GM18499 (cell line): ENCODE data around the gene HDAC11.
A peak's percentile ranks its signal among the peaks of the same experiment; 100 is the strongest.
"Not testable (repeated sequence)": the region's sequence is repeated elsewhere in the genome, so short reads cannot be mapped to it uniquely, and the experiment has no call there.

ENCODE experiments used
- ATAC-seq: cut with Tn5 transposase; IDR thresholded peaks from one replicate; pipeline ENCODE4 v1.9.1; 2021; ENCODE audit warnings: moderate number of reproducible peaks; ENCODE audit not compliant: insufficient read depth, unreplicated experiment

The HDAC11 gene

DNA sequence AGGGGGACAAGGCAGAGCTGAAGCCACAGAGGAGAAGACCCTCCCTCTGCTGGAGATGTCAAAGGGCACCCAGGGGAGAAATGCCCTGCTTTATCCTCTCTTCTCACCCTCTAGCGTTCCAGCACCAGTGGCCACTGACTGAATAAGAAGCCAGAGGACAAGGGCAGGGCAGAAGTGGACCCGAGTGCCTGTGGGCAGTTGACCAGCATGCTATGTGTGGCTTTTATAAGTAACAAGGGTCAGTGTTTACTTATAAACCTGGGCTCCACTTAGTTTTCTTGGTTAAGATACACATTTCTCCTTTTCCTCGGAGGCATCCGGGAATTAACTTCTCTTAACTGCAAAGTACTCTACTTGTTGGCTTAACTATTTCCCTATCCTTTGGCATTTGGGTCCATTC is 13.3 kb upstream of the HDAC11 start:
- ATAC-seq: no peak

GRCh38 chr3:13470894-13471574 is 9.1 kb upstream of the HDAC11 start:
- no peak for ATAC-seq

GRCh38 chr3:13472286-13472685 is 7.8 kb upstream of the HDAC11 start:
- ATAC-seq: no peak

DNA sequence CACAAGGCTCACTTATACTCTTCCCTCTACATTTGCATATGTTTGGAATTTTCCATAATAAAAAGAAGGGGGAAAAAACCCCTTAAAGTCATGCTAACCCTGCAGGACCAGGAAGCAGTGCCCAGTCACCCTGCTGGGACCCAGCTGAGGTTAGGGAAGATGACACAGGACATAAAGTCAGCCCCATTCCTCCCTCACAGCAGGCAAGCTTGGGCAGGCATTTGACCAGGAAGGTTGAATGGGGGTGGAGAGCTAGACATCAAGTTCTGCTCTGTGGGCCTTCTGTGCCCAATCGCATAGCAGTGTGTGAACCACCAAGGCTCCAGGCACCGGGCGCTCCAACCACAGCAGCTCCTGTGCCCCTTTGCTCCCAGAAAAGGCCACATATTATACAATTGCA is 7.1 kb upstream of the HDAC11 start:
- no peak for ATAC-seq

DNA sequence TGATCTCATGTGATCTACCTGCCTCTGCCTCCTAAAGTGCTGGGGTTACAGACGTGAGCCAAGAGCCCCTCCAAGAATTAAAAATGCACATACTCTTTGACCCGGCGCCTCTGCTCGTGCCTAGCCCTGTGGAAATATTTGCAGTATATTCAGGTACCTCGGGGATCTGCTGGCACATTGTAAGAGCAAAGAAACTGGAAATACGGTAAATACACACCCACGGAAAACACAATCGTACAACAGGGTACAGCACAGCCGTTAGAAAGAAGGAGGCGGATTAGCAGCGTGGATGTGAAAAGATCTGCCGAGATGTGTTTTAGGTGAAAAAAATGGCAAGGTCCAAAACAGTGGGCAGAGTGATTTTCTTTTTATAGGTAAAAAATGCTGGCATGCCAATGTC is 6.1 kb upstream of the HDAC11 start:
- ATAC-seq: no peak

DNA sequence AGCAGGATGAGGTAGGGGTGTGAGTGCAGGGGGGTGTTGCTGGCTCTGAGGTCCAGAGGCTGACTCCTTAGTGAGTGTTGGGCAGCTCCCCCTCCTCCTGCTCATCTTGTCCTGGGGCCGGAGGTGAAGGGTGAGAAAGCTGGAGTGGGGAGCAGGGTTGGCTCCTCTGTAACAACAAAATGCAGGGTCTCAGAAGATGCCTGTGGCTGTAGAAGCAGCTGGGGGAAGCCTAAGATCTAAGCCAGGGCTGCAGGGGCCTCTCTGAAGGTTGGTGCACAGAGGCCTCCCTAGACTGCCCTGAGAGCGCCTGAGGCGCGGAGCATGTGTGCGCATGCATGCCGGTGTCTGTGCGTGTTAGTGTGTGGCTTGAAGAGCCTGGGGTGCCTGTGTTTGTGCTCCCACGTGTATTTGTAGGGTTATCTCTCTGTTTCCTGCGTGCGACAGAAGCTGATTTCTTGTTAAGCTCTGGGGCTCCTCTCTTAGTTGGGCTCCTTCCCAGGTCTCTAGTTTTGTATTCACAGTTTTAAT is 5.3 kb upstream of the HDAC11 start:
- no peak for ATAC-seq

- no peak for ATAC-seq
Observed at GRCh38 chr3:13475871-13476590, 4.1 kb upstream of the HDAC11 start.

DNA sequence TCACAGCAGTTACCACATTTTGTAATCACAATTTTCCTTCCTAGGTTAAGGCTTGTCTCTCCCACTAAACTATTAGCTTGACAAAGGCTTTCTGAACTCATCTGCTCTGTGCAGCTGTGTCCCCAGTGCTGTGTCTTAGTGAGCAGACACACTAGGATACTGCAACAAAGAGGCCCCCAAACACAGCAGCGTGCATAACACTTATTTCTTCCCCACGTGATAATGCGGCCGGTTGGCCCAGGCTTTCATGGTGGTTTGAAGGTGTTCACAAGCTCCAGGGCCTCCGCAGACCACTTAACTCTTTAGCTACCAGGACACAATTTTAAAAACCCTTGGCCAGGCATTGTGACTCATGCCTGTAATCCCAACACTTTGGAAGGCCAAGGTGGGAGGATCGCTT is 2.2 kb upstream of the HDAC11 start:
- no peak for ATAC-seq

GRCh38 chr3:13479332-13479581 is 849 bp upstream of the HDAC11 start:
- ATAC-seq: no peak

DNA sequence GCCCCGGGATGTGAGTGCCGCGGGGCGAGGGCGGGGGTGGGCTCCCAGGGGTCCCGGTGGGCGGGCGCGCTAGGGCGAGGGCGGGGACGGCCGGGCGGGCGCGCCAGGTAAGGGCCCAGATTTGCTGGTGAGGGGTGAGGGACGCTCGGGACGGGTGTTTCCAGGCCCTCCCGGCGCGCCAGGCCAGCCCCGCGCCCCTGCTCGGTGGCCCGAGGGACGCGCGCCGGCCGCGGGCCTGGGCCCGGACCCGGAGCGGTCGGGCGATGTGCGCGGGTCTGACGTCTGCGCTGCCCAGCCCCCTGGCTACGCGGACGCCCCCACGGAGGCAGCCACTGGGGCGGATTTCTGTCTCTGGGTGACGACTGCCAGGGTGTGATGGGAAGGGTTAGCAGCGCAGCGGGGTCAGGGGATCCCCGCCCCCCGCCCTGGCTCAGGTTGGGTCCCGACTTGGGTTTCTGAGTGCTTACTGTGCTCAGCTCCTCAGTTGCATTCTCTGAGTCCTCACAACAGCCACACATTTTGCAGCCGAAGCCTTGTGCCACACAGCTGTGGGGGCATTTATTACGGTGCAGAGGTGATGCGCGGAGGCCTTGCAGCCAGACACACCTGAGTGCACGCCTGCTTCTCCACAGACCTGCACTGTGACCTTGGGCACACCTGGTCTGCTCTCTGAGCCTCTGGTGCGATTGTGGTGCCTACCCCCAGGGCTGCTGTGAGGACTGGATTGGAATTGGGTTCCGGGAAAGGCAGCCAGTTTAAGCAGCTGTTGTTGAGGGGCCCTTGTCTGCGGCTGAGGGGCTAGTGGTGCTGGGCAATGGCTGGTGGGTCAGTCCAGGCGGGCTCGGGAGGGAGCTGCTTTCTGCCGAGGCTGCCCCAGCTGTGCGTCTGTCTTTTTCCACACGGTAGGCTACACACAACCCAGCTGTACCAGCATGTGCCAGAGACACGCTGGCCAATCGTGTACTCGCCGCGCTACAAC is 523 bp downstream of the HDAC11 start:
- ATAC-seq: peak; percentile 12

GRCh38 chr3:13482106-13482690 is 2.1 kb downstream of the HDAC11 start:
- no peak for ATAC-seq

DNA sequence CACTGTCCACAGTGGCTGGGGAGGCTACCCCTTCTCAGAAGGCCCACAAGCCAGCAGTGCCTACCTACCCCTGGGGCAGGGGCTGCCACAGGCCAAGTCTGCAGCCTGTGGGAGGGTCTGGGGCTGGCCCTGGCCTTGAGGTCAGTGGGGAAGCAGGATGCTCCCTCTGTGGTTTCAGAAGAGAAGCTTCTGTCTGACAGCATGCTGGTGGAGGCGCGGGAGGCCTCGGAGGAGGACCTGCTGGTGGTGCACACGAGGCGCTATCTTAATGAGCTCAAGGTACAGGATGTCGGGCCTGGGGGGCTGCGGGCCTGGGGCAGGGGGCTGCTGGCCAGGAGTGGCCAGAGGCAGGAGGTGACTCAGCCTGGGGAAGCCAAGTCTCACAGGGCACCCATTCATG is 3.2 kb downstream of the HDAC11 start:
- no peak for ATAC-seq

DNA sequence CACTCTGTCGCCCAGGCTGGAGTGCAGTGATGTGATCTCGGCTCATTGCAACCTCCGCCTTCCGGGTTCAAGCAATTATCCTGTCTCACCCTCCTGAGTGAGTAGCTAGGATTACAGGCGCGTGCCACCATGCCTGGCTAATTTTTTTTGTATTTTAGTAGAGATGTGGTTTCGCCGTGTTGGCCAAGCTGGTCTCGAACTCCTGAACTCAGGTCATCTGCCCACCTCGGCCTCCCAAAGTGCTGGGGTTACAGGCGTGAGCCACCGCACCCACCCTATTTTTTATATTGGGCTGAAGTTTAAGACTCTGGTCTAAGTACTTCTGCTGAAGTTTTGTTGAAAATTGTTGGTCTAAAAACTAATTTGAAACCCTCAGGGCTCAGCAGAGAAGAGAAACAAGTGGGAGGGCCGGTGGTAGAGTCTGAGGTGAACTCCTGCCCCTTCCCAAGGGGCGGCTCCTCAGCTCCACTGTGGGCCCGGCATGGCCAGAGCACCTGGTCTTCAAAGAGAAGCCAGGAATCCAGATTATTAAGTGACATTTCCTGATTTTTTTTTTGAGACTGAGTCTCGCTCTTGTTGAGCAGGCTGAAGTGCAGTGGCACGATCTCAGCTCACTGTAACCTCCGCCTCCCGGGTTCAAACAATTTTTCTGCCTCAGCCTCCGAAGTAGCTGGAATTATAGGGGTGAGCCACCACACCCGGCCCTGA is 4.0 kb downstream of the HDAC11 start:
- ATAC-seq: no peak

DNA sequence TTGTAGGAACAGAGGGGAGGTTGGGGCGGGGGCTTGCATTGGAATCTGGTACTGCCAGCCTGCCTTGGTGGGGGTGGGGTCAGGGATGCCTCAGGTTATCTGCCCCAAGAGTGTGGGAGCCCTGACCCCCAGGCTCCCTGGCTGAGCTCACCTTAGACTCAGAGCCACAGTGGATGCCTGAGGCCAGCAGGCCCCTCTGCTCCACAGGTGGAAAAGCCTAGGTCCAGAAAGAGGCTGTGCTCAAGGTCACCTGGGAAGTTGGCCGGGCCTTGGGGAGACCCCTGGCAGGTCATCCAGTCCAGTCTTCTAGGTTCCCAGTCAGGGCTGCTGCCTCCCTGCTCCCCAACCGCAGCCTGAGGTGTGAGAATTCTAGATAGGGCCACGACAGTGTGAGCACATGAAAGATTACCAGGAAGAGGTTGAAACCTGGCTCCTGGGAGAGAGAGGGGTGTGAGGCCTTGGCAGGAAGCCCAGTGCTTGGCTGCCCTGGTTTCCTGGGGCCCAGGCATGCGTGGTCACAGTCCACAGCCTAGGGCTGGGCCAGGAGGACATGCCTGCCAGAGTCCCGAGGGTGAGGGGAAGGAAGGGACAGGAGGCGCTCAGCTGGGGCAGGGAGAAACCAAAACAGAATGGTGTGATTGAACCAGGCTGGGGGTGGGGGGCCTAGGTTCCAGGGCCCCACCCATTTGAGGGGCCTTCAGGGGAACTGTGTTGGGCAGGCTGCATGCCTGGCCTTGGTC is 4.9 kb downstream of the HDAC11 start:
- ATAC-seq: no peak

- ATAC-seq: not testable (repeated sequence)
Observed at GRCh38 chr3:13485630-13486562, 5.8 kb downstream of the HDAC11 start.

GRCh38 chr3:13487403-13487802 is 7.3 kb downstream of the HDAC11 start:
- no peak for ATAC-seq

DNA sequence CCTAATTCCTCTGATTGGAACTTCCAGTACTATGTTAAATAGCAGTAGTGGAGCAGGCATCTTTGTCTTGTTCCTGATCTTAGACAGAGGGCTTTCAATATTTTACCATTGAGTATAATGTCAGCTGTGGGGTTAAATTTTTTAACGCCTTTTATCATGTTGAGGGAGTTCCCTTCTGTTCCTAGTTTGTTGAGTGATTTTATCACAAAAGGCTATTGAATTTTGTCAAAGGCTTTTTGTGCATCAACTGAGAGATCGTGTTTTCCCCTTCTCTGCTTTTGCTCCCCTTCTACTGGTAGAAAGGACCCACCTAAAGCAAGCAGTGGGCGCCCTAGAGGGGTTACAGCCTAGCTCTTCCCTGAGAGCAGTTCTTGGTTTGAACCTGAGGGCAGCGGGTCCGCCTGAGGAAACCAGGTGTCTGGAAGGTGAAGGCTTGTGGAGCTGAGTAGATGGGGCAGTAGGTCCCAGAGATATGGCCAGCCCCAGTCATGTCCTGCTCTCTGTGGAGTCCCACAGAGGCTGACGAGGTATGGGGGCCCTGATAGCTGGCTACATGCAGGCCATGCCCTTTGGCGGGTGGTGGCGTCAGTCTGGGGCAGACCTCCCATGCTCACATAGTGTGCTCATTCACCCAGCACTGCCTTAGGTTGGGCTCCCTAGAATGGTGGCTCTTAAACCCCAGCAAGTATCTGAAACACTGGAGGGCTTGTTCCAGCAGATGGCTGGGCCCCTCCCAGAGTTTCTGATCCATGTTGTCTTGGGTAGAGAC is 11.3 kb downstream of the HDAC11 start:
- no peak for ATAC-seq

GRCh38 chr3:13492048-13492447 is 11.9 kb downstream of the HDAC11 start:
- no peak for ATAC-seq
